ENCODE measurements around the gene C19orf12.
A peak's percentile ranks its signal among the peaks of the same experiment; 100 is the strongest.

Gene C19orf12
- total RNA-seq: 11.8 to 26.6 reads per million in 2 donors

- peak; percentile 28 to 75 (median 52) for DNase-seq
These were observed at the start of gene C19orf12 for GRCh38 chr19:29714953-29715700. C19orf12 (minus strand) TSS chr19:29715261; CDS start chr19:29708413, 6,848 bp downstream.

- DNase-seq: no peak
These were observed 49.3 kb upstream of the C19orf12 start for GRCh38 chr19:29764361-29764760.

- DNase-seq: no peak
These were observed 48.1 kb upstream of the C19orf12 start for GRCh38 chr19:29763196-29763595.

DNA sequence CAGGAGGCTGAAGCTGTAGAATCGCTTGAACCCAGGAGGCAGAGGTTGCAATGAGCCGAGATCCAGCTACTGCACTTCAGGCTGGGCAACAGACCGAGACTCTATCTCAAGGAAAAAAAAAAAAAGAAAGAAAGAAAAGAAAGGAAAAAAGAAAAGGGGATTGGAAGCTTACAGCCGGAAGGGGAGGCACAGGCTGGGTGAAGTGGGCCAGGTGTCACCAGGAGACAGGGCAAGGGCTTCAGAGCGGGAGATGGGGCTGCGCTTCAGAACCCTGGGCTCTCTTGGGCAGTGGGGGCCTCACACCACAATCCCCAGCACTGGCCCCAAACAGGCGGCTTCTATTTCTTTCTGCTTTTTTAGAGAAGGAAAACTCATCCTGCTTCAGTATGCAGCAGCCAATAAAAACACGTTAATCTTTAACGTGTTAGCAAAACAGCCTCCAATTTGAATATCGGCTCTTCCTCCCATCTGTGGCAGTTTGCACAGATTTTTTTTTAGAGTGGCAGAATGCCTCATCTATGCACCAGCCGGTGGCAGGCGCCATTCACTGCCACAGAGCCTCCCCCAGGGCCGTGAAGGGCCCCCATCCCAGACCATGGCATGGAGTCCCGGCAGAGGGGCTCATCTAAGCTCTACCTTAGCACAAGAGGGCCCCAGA lies 46.6 kb upstream of the C19orf12 start:
- DNase-seq: no peak

GRCh38 chr19:29760752-29761502 lies 45.9 kb upstream of the C19orf12 start:
- DNase-seq: no peak

- DNase-seq: no peak
These were observed 44.3 kb upstream of the C19orf12 start for GRCh38 chr19:29759359-29759758.

DNA sequence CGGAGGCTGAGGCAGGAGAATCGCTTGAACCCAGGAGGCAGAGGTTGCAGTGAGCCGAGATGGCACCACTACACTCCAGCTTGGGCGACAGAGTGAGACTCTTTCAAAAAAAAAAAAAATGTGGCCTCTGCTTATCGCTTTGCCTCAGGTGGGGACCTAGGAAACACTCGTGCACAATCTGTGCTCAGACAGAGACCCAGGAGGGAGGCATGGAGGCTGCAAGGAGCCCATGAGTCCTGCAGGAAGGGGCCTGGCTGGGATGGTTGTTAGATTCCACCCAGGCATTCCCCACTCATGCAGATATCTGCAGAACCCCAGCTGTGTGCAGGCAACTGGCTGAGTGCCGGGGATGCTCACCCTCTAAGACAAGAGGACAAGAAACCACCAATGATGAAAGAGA lies 43.8 kb upstream of the C19orf12 start:
- DNase-seq: no peak

- DNase-seq: no peak
These were observed 42.5 kb upstream of the C19orf12 start for GRCh38 chr19:29757551-29757950.

GRCh38 chr19:29753934-29754305 lies 38.9 kb upstream of the C19orf12 start:
- DNase-seq: no peak

DNA sequence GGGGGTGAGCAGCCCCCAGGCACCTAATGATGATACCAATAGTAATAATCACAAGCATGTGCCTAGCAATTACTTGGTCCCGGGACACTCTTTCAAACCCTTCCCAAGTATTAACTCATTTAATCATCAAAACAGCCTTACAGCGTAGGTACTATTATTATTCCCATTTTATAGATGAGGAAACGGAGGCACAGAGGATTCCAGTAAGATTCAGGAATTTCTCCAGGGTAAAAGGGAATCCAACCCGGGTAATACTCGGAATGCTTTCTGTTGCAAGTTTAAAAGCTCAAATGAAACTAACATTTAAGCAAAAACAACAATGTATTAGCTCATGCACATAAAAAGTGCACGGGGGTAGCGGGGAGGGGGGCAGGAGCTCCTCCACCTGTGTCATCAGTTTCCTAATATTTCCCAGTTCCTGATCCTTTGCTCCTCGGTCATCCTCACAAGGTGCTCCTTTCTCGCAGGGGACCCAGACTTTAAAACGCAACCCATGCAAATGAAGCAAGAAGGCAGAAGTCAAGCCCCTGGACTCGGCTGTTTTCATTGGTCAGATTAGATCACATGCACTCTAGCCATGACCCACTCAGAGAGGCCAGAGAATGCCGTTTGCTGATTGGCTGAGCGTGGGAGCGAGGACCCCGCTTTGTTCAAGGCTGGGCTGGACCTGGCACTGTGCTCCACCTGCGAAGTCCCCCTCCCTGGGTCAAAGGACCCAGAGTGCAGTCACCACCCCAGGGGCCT lies 38.3 kb upstream of the C19orf12 start:
- DNase-seq: no peak

GRCh38 chr19:29752450-29753025 lies 37.5 kb upstream of the C19orf12 start:
- no peak for DNase-seq

GRCh38 chr19:29751932-29752331 lies 36.9 kb upstream of the C19orf12 start:
- DNase-seq: no peak

DNA sequence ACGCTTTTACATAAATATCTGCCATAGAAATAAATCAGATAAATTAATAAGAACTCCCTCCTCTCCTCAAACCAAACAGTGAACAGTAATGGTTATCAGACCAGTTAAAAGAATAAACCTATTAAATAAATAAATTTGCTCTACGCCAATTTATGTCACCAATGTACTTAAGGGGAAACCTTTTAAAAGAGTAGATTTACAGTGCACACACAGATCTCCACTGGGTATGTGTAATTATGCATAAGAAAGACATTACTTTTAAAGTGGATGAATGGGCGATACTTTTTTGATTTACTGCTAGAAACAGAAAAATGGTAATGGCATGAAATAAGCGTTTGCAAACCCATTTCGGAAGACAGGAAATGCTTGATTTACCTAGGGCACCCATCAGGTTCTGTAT lies 34.9 kb upstream of the C19orf12 start:
- DNase-seq: no peak

- DNase-seq: no peak
These were observed 34.2 kb upstream of the C19orf12 start for GRCh38 chr19:29748996-29749849.

GRCh38 chr19:29745253-29745652 lies 30.2 kb upstream of the C19orf12 start:
- no peak for DNase-seq

DNA sequence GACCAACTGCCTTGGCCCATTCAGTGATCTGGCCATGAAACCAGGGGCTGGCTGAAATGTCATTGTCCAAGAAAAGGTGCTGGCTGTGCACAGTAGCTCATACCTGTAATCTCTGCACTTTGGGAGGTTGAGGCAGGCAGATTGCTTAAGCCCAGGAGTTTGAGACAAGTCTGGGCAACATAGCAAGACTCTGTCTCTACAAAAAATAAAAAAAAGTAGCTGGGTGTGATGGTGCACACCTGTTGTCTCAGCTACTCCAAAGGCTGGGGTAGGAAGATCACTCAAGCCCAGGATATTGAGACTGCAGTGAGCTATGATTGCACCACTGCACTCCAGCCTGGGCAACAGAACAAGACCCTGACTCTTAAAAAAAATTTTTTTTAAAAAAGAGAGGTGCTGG lies 28.6 kb upstream of the C19orf12 start:
- no peak for DNase-seq

DNA sequence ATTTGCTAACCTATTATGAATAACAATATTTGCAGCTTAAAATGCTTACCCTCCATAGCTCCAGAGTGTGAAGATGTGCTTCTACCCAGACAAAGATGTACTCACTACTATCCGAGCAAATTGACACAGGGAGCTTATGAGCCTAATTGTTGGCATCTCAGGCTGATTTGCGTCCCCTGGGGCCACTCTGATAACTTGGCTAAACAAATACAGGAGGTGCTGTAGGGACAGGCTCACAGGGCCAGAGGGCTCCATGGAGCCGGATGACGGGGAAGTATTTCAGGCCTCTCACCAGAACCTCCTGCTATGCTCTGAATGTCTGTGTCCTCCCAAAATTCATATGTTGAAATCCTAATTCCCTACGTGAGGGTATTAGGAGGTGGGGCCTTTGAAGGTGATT lies 26.7 kb upstream of the C19orf12 start:
- DNase-seq: no peak

DNA sequence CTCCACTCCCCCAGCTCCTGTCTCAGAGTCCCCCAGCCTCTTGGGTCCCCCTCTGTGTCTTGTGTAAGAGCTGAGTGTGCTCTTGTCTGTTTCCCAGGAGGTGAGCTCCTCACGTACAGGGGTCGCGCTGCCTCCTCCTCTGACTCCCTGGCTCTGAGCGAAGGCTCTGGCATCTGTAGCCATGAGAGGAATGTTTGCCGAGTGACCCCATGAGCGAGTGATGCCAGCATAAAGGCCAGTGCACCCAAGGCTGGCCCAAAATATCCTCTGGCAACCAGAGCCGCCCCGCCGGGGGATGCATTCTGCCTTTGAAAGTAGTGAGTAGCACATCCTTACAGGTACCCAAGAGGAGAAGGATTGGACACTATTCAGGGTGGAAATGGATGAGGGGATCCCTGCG lies 26.2 kb upstream of the C19orf12 start:
- no peak for DNase-seq

DNA sequence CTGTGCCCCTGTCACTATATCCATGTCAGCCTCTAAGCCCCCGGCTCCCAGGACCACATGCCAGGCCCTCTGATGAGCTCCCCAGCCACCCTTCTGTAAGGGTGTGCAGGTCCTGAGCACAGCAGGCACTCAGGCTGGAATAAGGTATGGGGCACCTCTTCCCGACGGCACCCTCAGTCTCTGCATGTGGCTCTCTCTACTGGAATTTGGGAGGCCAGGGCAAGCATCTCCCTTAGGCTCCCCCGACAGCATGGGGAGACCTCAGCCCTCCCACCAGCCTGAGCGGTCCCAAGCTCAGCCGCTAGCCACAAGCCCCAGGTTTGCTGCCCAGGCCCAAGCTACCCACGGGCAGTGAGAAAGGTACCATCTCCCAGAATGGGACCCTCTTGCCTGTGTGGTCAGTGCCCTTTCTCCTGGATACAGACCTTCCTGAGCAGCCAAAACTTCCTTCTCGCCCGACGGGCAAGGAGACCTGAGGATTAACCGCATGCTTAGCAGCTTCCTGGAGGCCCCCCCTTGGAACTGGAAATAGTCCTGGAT lies 22.5 kb upstream of the C19orf12 start:
- no peak for DNase-seq

DNA sequence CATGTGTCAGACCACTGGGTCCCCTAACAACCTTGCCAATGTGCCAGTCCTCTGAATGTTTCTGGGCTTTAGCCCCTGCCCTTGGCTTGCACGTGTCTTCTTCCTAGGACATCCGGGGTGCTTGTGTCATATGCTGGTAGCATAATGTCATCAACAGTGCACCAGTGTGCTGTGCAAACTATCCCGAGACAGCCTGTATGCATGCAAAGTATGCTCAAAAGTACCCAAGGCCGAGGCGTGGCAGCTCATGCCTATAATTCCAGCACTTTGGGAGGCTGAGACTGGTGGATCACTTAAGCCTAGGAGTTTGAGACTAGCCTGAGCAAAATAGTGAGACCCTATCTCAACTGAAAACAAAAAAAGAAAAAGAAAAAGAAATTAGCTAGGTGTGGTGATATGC lies 20.8 kb upstream of the C19orf12 start:
- no peak for DNase-seq

- no peak for DNase-seq
These were observed 16.3 kb upstream of the C19orf12 start for GRCh38 chr19:29731331-29731850.

All from T-helper 2 cell (primary cell).